ENCODE results near the gene ZNF669. TPM values are rescaled to one million over a fixed set of nuclear protein-coding genes. Genes with fewer than 3 reads are reported as not detected.

ZNF669 gene
- total RNA-seq, 1 donor from 2014 or later: 28.1 TPM

GRCh38 chr1:247087256-247087655, 16.9 kb downstream of the ZNF669 start:
- peaks cover 22% of the 10 kb centered on the region for H3K9me3 Mint-ChIP-seq
- no peak overlapping the region for H3K27ac Mint-ChIP-seq
- H3K4me1 Mint-ChIP-seq: no peaks in the 10 kb centered on the region
- DNase-seq (ENCODE audit: low spot score): no peak
- Histone ChIP-seq H3K9ac (no peak overlapping the region), H3K9me3 (ENCODE audit: low read depth) (no peaks in the 10 kb centered on the region), H3K36me3 (no peaks in the 10 kb centered on the region), H3K4me1 (no peaks in the 10 kb centered on the region), H3K27me3 (no peaks in the 10 kb centered on the region), H4K20me1 (ENCODE audit: low read depth) (no peaks in the 10 kb centered on the region), H3K27ac (no peak overlapping the region), H3K4me2 (no peak overlapping the region), H3K79me2 (ENCODE audit: low read depth) (no peaks in the 10 kb centered on the region), H3K4me3 (no peak overlapping the region), H2AFZ (replicated peaks) (no peak overlapping the region), H3F3A (ENCODE audit: low read depth) (no peaks in the 10 kb centered on the region)
- H3K36me3 Mint-ChIP-seq: no peaks in the 10 kb centered on the region
- no peak overlapping the region for H3K4me3 Mint-ChIP-seq
- no peak for TF ChIP-seq EZH2 (IDR thresholded peaks at IDR 0.05)
- TF ChIP-seq CTCF (IDR thresholded peaks at IDR 0.05): no peak
- no peak for TF ChIP-seq EZH2phosphoT487 (IDR thresholded peaks at IDR 0.05)
- H3K27me3 Mint-ChIP-seq (ENCODE audit: insufficient read depth, low read depth): peaks cover 8% of the 10 kb centered on the region

GRCh38 chr1:247085310-247085709, 18.8 kb downstream of the ZNF669 start:
- Mint-ChIP-seq H3K36me3 (no peaks in the 10 kb centered on the region), H3K27ac (no peak overlapping the region), H3K4me3 (no peak overlapping the region), H3K27me3 (ENCODE audit: insufficient read depth, low read depth) (peaks cover 7% of the 10 kb centered on the region), H3K4me1 (no peaks in the 10 kb centered on the region), H3K9me3 (peaks cover 27% of the 10 kb centered on the region)
- Histone ChIP-seq H3K4me2 (no peak overlapping the region), H3K27me3 (no peaks in the 10 kb centered on the region), H3K4me3 (no peak overlapping the region), H3K36me3 (no peaks in the 10 kb centered on the region), H4K20me1 (ENCODE audit: low read depth) (no peaks in the 10 kb centered on the region), H3K27ac (no peak overlapping the region), H3F3A (ENCODE audit: low read depth) (no peaks in the 10 kb centered on the region), H3K79me2 (ENCODE audit: low read depth) (no peaks in the 10 kb centered on the region), H3K4me1 (no peaks in the 10 kb centered on the region), H3K9me3 (ENCODE audit: low read depth) (no peaks in the 10 kb centered on the region), H2AFZ (replicated peaks) (no peak overlapping the region), H3K9ac (no peak overlapping the region)
- no peak for DNase-seq (ENCODE audit: low spot score)
- TF ChIP-seq CTCF (IDR thresholded peaks at IDR 0.05) (no peak), EZH2phosphoT487 (IDR thresholded peaks at IDR 0.05) (no peak), EZH2 (IDR thresholded peaks at IDR 0.05) (no peak)

- Mint-ChIP-seq H3K4me1 (no peaks in the 10 kb centered on the region), H3K4me3 (no peak overlapping the region), H3K9me3 (peaks cover 29% of the 10 kb centered on the region), H3K36me3 (no peaks in the 10 kb centered on the region), H3K27me3 (ENCODE audit: insufficient read depth, low read depth) (peaks cover 7% of the 10 kb centered on the region), H3K27ac (no peak overlapping the region)
- Histone ChIP-seq H3K27me3 (no peaks in the 10 kb centered on the region), H3K9me3 (ENCODE audit: low read depth) (no peaks in the 10 kb centered on the region), H3K4me1 (no peaks in the 10 kb centered on the region), H4K20me1 (ENCODE audit: low read depth) (no peaks in the 10 kb centered on the region), H3K36me3 (no peaks in the 10 kb centered on the region), H2AFZ (replicated peaks) (no peak overlapping the region), H3F3A (ENCODE audit: low read depth) (no peaks in the 10 kb centered on the region), H3K27ac (no peak overlapping the region), H3K79me2 (ENCODE audit: low read depth) (no peaks in the 10 kb centered on the region), H3K4me2 (no peak overlapping the region), H3K9ac (no peak overlapping the region), H3K4me3 (no peak overlapping the region)
- no peak for TF ChIP-seq CTCF (IDR thresholded peaks at IDR 0.05)
- no peak for TF ChIP-seq EZH2 (IDR thresholded peaks at IDR 0.05)
- TF ChIP-seq EZH2phosphoT487 (IDR thresholded peaks at IDR 0.05): no peak
- DNase-seq (ENCODE audit: low spot score): no peak
These were observed 19.4 kb downstream of the ZNF669 start for GRCh38 chr1:247084771-247085170.
